Activated CD4-positive, alpha-beta T cell treated with anti-CD3 and anti-CD28 coated beads, Interleukin-2, Interleukin-6, amounts not matched to agents 100 ng/mL and 50 ng/mL, durations not matched to agents 16 hours and 8 hours (primary cell): Measurements from ENCODE around the gene CDC42BPG.
"Not testable (repeated sequence)": the region's sequence is repeated elsewhere in the genome, so short reads cannot be mapped to it uniquely, and the experiment has no call there.

Experiments
- DNase-seq: peaks from one replicate; pipeline ENCODE4 v3.0.0-alpha.2; 2020

CDC42BPG gene

DNA sequence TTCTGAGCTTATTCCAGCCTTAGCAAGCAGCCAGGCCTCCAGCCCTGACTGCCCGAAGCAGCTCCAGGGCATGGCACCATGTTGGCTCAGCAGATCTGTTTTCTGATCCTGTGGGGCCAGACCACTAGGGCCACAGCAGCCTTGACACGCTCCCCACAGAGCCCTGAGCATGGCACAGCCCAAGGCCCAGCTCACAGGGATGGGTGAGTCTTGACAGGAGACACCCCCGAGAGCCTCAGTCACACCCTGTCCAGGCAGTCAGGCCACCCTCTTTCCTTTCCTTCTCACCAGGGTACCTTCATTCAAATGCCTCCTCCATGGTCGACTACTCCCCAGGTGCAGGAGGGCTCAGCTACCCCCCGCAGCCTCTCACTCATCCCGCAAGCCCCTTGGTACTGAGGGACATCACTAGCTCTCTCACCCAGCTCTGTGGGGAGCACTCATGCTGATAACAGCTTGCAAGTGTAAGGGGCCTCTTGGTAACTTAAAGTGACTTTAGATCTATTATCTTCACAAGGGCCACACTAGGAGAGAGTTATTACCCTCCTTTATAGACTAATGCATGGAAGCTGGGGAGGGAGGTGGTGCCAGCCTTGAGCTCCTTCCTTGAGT, 3.9 kb upstream of the CDC42BPG start:
- no peak for DNase-seq

DNA sequence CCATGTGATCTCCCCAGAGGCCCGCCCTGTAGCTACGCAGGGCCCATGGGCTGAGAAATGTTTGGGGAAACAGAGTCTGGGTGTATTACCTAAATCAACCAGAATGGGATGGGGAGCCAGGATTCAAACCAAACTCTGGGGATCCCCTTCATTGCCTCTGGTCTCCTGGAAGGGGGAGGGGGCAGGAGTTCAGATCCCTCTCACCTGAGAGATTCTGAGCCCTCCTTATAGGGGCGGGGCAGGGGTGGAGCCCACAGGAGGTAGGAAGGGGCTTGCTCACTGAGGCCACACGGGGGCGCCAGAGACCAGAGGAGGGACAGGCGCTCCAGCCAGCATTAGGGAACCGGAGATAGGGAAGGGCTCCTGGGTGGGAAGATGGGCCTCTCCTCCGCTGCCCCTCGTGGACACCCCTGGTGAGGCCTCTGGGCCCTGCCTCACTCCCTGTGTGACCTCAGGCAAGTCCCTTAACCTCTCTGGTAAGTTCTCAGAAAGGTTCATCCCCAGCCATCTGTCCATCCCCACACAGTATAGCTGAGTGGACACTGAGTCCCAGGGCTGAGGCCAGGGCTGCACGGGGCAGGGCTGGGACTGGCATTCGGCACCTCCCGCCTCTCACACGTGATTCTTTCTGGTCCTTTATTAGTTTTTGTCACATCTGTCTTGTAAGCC, 2.7 kb upstream of the CDC42BPG start:
- DNase-seq = peak; percentile 96

- DNase-seq = not testable (repeated sequence)
Measured at GRCh38 chr11:64845776-64846129, 1.3 kb upstream of the CDC42BPG start.

- no peak for DNase-seq
Measured at GRCh38 chr11:64845129-64845775, 799 bp upstream of the CDC42BPG start.

DNA sequence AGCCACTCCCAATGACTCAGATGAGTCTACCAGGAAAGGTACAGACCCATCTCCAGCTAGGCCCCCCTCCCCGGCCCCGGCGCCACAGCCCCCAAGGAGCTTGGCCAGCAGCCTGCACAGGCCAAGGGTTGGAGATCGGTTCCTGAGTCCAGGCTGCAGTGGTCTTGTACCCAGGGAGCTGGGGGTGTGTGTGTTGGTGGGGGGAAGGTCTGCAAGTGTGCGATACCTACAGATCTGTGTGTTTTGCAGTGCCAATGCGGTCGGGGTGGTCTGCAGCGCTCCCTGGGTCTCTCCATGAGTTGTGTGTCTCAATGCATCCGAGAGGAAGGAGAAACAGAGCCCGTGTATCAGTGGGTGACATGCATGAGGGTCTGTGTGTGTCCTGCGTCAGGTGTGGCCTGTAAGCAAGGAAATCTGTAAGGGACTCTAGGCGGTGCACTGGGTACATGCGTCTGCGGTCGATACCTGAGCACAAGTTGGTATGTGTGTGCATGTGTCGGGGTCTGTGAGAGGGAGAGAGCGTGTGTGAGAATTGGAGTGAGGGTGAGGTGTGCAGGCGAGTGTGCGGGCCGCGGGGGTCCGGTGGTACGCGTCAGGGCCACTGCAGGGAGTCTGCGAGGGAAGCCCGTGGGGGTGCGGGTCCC, 645 bp downstream of the CDC42BPG start:
- DNase-seq = no peak

GRCh38 chr11:64842851-64843685, 1.4 kb downstream of the CDC42BPG start:
- DNase-seq = no peak

DNA sequence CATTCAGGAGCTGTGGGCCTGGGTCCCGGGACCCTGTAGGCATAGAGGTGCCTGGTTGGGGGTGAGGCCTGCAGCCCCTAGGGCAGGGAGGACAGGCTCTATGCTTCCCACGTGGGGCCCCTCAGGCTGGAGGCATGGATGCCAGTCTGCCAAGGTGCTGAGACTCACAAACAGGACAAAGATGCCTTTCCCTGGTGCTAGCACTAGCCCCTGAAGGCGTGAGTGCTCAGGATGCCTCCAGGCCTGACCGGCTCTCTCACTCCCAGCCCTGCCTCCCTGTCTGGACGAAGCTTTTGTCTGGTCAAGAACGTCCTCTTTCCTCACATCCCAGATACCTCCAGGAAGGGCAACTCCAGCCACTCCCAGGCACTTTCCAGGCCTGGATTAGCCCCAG, 2.1 kb downstream of the CDC42BPG start:
- no peak for DNase-seq

DNA sequence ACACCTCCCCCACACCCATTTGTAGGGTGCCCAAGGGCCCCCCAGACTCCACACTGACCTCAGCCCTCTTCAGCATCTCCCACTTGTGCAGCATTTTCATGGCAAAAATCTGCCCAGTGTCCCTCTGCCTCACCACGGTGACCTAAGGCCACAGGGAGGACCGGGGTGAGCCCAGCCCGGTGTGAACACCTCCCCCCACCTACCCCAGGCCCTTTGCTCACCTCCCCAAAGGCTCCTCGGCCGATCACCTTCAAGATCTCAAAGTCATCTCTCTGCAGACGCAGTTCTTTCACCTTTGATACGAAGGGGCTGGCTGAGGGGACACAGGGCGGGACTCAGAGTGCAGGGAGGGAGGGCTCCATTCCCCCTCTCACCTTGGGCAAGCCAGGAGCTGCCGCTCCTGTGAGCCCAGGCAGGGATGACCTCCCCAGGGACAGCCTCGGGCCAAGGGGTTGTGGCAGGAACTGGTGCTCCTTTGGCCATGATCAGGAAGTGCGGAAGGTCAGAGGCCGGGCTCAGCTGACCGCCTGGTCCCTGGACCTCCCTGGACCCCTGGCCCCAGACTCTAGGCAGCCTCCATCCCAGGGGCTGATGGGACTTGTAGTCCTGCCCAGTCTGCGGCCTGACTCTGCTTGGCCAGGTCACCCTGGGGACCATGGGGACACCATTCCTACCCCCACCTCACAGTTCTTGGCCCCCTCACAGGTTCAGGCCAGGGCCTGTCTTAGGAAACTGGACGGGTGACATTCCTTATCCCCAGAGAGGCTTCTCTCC, 2.7 kb downstream of the CDC42BPG start:
- DNase-seq = no peak

GRCh38 chr11:64839887-64840782, 4.3 kb downstream of the CDC42BPG start:
- DNase-seq = no peak

- DNase-seq = no peak
Measured at GRCh38 chr11:64839335-64839734, 5.1 kb downstream of the CDC42BPG start.

DNA sequence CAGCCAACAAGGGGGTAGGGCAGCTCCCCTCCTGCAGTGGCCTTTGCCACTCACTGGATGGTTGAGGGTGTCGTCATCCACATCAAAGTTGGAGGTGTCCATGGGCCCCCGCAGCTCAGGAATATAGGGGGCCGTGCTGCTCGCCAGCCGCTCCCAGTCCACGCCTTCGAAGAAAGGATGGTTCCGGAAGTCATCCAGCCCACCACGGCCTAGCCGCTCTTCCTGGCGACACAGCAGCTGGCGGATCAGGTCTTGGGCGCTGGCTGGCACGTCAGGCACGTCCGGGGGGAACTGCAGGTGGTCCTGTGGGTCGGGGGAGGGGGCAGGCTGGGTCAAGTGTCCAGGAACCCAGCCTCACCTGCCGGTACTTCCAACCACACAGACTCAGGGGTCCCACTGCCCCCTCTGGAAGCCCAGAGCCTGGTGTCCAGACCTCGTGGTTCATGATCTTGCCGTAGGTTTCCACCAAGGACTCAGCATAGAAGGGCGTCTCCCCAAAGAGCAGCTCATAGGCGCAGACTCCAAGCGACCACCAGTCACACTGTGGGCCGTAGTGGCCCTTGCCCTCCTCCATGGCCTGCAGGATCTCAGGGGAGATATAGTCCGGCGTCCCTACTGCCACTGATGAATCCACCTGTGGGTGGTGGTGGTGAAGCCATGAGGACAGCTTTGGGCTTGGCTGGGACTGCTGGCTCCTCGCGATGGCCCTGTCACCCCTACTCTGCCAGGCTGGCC, 5.7 kb downstream of the CDC42BPG start:
- DNase-seq = no peak

- no peak for DNase-seq
Measured at GRCh38 chr11:64837887-64838351, 6.5 kb downstream of the CDC42BPG start.

- no peak for DNase-seq
Measured at GRCh38 chr11:64836448-64837072, 7.9 kb downstream of the CDC42BPG start.

DNA sequence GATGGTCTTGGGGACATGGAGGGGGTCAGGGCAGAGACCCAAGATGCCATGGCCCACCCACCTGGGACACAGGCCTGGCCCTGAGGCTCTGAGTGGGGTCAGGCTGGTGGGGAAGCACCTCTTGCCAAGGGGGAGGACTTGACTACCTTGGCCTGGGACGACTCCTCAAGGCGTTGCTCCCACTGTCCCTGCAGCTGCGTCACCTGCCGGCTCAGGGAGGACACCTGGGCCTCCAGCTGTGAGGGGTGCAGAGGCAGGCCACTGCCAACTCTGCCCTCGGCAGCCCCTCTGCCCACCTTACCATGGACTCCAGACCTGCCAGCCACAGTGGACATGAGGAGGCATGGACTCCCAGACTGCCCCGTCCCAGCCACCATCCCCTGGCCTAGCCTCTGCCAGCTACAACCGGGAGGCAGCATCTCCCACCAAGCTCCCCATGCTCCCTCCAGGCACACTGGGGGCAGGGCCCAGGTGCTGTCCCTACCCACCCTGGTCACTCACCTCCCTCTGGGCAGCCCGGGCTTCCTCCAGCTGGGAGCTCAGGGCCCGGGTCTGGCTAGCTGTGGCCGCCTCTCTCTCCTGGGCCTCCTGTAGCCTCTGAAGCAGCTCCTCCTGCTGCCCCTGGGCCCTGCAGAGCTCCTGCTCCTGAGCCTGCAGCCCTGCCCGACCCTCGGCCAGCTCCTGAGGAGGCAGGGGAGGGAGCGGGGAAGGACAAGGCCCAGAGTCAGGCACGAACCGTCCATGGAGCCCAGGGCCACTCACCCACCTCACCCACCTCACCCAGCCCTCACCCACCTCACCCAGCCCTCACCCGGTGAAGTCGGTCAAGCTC, 8.6 kb downstream of the CDC42BPG start:
- no peak for DNase-seq

DNA sequence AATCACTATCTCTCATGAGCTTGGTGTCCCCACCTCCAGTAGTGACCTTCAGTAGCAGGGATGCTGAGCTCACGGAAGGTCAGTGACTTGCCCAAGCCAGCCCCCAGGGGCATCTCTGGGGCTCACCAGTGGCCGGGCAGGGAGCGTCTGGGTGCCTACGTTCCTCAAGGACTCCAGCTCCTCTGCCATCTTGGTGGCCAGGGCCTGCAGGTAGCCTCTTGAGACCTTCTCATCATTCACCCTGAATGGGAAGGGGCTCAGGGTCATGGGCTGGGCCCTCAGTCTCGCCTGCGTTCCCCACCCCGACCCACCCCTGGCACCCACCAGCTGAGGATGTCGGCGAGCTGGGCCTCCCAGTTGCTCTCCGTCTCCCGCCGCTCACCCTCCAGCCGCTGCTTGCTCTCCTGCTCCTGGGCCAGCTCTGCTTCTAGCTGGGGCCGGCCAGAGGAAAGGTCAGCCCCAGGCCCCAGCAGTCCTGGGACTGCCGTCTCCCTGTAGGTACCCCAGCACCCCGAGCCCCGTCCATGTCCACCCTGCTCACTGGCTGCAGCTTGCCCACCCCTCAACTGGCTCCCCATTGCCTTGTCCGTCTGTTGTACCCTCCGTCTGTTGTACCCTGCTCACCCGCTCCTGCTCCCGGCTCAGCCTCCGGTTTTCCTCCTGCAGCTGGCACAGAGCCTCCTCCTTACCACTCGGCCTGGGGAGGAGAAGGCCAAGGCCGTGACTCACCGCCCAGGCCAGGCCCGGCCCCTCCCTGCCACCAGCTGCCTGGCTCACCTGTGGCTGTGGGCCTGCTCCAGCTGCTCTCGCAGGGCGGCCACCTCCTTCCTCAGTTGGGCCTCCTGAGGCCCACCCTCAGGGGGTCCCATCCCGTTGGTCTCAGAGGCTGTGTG, 9.5 kb downstream of the CDC42BPG start:
- DNase-seq = no peak

GRCh38 chr11:64834031-64834722, 10.3 kb downstream of the CDC42BPG start:
- DNase-seq = no peak

DNA sequence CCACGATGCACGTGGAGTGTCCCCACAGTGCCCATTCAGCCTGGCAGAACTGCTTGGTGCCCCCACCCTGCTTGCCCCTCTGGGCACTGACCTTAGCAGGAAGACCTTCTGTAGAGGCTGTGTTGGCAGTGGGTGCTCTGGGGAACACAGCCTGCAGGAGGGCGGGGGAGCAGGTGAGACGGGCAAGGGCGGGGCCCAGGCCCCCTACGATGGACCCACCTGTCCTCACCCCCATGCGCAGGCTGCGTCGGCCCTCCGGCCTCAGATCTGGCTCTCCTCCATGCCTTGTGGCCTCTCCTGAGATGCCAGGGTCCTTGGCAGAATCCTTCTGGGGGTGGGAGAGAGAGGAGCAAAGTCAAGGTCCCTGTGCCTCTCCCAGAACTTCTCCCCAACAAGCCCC, 10.9 kb downstream of the CDC42BPG start:
- no peak for DNase-seq
